B cell (primary cell): Measurements from ENCODE around the gene RRP1. TPM values are rescaled to one million over a fixed set of nuclear protein-coding genes. Genes with fewer than 3 reads are reported as not detected.

Experiments used
- ATAC-seq: fragments of 200-7000 bp; cut with Tn5 transposase; one replicate; pipeline ENCODE4 v1.10.0; 2021; ENCODE audit warnings: low read depth, mild to moderate bottlenecking, moderate number of reproducible peaks, moderate library complexity
- CTCF ChIA-PET: fragments of 350-600 bp; sonication (Branson Sonifier 250); formaldehyde crosslinking; loops from one replicate; lab custom pipeline; 2021; ENCODE audit warnings: antibody characterized with exemption, inconsistent platforms; lab: Charles Lee
- POLR2A ChIA-PET: fragments of 350-600 bp; sonication (Branson Sonifier 250); formaldehyde crosslinking; loops from one replicate; lab custom pipeline; 2021; ENCODE audit warnings: antibody characterized with exemption; lab: Charles Lee
- DNase-seq: peaks from one replicate; pipeline ENCODE4 v3.0.0; 2013
- H2AFZ ChIP-seq: 2 replicates; pipeline ENCODE4 v1.6.1; 2012; ENCODE audit warnings: mild to moderate bottlenecking, low read depth, low read length; ENCODE audit not compliant: insufficient read depth, poor library complexity, severe bottlenecking
- H3K27ac ChIP-seq, 2 donors: 1 replicate in 1 of 2; 2 replicates in 1 of 2; pipeline ENCODE4 v1.5.1; 2012 to 2013; ENCODE audit warnings: low read length in 2 of 2, mild to moderate bottlenecking in 2 of 2, moderate library complexity in 1 of 2
- H3K27me3 ChIP-seq, 4 experiments: fragments of 200-600 bp in 1 of 4; sonication (generic) in 1 of 4; replicated peaks in 1 of 4; 1 replicate in 2 of 4; 2 replicates in 2 of 4; pipeline versions ENCODE4 v1.6.1 to v1.7.0; 2013 to 2016; ENCODE audit warnings: low read length in 3 of 4, mild to moderate bottlenecking in 2 of 4, mixed read lengths in 1 of 4, moderate library complexity in 1 of 4; ENCODE audit not compliant: insufficient read depth in 4 of 4, control insufficient read depth in 3 of 4; ENCODE audit errors: control extremely low read depth in 1 of 4
- H3K36me3 ChIP-seq, 2 experiments: replicated peaks in 1 of 2; 1 replicate in 1 of 2; 2 replicates in 1 of 2; pipeline versions ENCODE4 v1.6.1 to v1.7.1; 2013; ENCODE audit warnings: low read length in 1 of 2; ENCODE audit not compliant: insufficient read depth in 2 of 2, control insufficient read depth in 1 of 2; ENCODE audit errors: control extremely low read depth in 1 of 2, extremely low read depth in 1 of 2
- H3K4me1 ChIP-seq, 2 donors: fragments of 200-600 bp in 1 of 2; sonication (generic) in 1 of 2; 1 replicate in 1 of 2; 2 replicates in 1 of 2; pipeline versions ENCODE4 v1.5.1 to v1.6.1; 2013 to 2017; ENCODE audit warnings: low read length in 2 of 2; ENCODE audit not compliant: control insufficient read depth in 2 of 2, insufficient read depth in 2 of 2
- H3K4me2 ChIP-seq: replicated peaks from 2 replicates; pipeline ENCODE3; 2012; ENCODE audit warnings: mild to moderate bottlenecking, low read depth, low read length; ENCODE audit not compliant: poor library complexity, severe bottlenecking
- H3K4me3 ChIP-seq, 5 experiments: fragments of 200-600 bp in 1 of 5; sonication (generic) in 1 of 5; 1 replicate in 3 of 5; 2 replicates in 2 of 5; pipeline versions ENCODE4 v1.5.1 to v1.7.0; 2011 to 2016; ENCODE audit warnings: low read length in 4 of 5, mild to moderate bottlenecking in 4 of 5, low read depth in 2 of 5, control low read depth in 1 of 5, moderate library complexity in 1 of 5; ENCODE audit not compliant: insufficient read depth in 1 of 5; ENCODE audit errors: control extremely low read depth in 1 of 5, extremely low read depth in 1 of 5
- H3K79me2 ChIP-seq: fragments of 200-600 bp; sonication (generic); one replicate; pipeline ENCODE4 v1.6.0; 2016; ENCODE audit warnings: low read length; ENCODE audit not compliant: control insufficient read depth, insufficient read depth
- H3K9ac ChIP-seq: fragments of 200-600 bp; sonication (generic); 2 replicates; pipeline ENCODE4 v1.6.1; 2017; ENCODE audit warnings: mild to moderate bottlenecking, low read length, moderate library complexity
- H3K9me3 ChIP-seq, 3 donors: one replicate each; pipeline versions ENCODE4 v1.6.1 to v1.7.1; 2013; ENCODE audit warnings: low read length in 2 of 3; ENCODE audit not compliant: control insufficient read depth in 2 of 3, insufficient read depth in 1 of 3; ENCODE audit errors: control extremely low read depth in 1 of 3
- H4K20me1 ChIP-seq: 2 replicates; pipeline ENCODE4 v1.6.0; 2012; ENCODE audit warnings: mild to moderate bottlenecking, low read length; ENCODE audit not compliant: insufficient read depth, control insufficient read depth, poor library complexity, severe bottlenecking
- H3K27ac Mint-ChIP-seq: one replicate; pipeline ENCODE4 v1.8.0; 2021; ENCODE audit warnings: mixed read lengths
- H3K27me3 Mint-ChIP-seq: one replicate; pipeline ENCODE4 v1.8.0; 2021; ENCODE audit warnings: mixed read lengths
- H3K4me1 Mint-ChIP-seq: one replicate; pipeline ENCODE4 v1.8.0; 2021; ENCODE audit warnings: mixed read lengths
- H3K4me3 Mint-ChIP-seq: one replicate; pipeline ENCODE4 v1.8.0; 2021; ENCODE audit warnings: mixed read lengths
- H3K9me3 Mint-ChIP-seq: one replicate; pipeline ENCODE4 v1.8.0; 2022; ENCODE audit warnings: mixed read lengths; ENCODE audit not compliant: insufficient read depth
- CTCF ChIP-seq: fragments of 200-600 bp; IDR thresholded peaks from one replicate; pipeline ENCODE4 v1.8.0; 2022; ENCODE audit warnings: antibody characterized with exemption, mild to moderate bottlenecking
- EZH2 ChIP-seq: IDR thresholded peaks from 2 replicates; pipeline ENCODE4 v1.6.1; 2012; ENCODE audit warnings: borderline replicate concordance, low read depth, mild to moderate bottlenecking, moderate library complexity, low read length; ENCODE audit not compliant: insufficient read depth, poor library complexity, severe bottlenecking
- WGBS: methylation state at CpG from one replicate; pipeline ENCODE4 v1.1.5; 2013; ENCODE audit warnings: missing lambda C conversion rate; ENCODE audit not compliant: insufficient coverage; 5-methylcytosine and 5-hydroxymethylcytosine counted together
- intact Hi-C: fragments of 100-400 bp; cut with micrococcal nuclease; formaldehyde crosslinking; loops from one replicate; pipeline ENCODE4 v1.10.0; 2022
- polyA plus RNA-seq: library from polyadenylated mRNA; depleted of rRNA; stranded (reverse); fragments of >200 nt; gene quantifications from 2 replicates; pipeline ENCODE4 v1.2.3, GENCODE V29; 2012
- total RNA-seq, 2 donors: library from RNA; stranded (reverse); fragments of 120-200 nt in 1 of 2; gene quantifications; 1 replicate in 1 of 2; 2 replicates in 1 of 2; pipeline versions ENCODE4 v1.2.3 to v1.2.4, GENCODE V29; 2013 to 2022

Gene RRP1
- total and polyA plus RNA-seq, 2 donors (not counting 1 experiment from before 2014, with no cell fraction given): 9.6 to 27.8 TPM

- no peak for DNase-seq
- no peak overlapping the region for H3K27ac Mint-ChIP-seq
- H3K9me3 Mint-ChIP-seq: no peaks in the 10 kb centered on the region
Measured at GRCh38 chr21:43849532-43850299, 60.3 kb downstream of the RRP1 start.

More at GRCh38 chr21:43849532-43850299, 60.3 kb downstream of the RRP1 start:
- intact Hi-C loops: no loop called here
- ChIA-PET POLR2A (interaction anchor here (0.7 kb wide), 1 partner anchor 106 kb away, joined by 3 read pairs; no protein-coding TSS in a partner anchor), CTCF (no interaction called here)
- Histone ChIP-seq H3K27me3 (no peaks in the 10 kb centered on the region), H2AFZ (no peak overlapping the region), H3K9me3 (peaks cover 0 to 12% (median 0%) of the 10 kb centered on the region in 3 donors), H3K79me2 (no peaks in the 10 kb centered on the region), H3K4me3 (no peak overlapping the region), H3K27ac (no peak overlapping the region), H3K36me3 (no peaks in the 10 kb centered on the region), H3K4me2 (no peak overlapping the region), H3K4me1 (peaks cover under 1 to 2% of the 10 kb centered on the region in 2 donors), H4K20me1 (no peaks in the 10 kb centered on the region), H3K9ac (no peak overlapping the region)
- H3K4me1 Mint-ChIP-seq: peaks cover 5% of the 10 kb centered on the region
- no peak for ATAC-seq
- WGBS: 88% methylated on average over 7 of the region's 13 CpGs
- peaks cover 5% of the 10 kb centered on the region for H3K27me3 Mint-ChIP-seq
- TF ChIP-seq EZH2 (no peak), CTCF (no peak)
- no peak overlapping the region for H3K4me3 Mint-ChIP-seq
